Measurements from ENCODE around the gene LGALS4.
"Not testable (repeated sequence)": the region's sequence is repeated elsewhere in the genome, so short reads cannot be mapped to it uniquely, and the experiment has no call there.

The LGALS4 gene

GRCh38 chr19:38769635-38770211 is 43.0 kb downstream of the LGALS4 start:
- DNase-seq = peak; percentile 61

- DNase-seq = no peak
Measured at GRCh38 chr19:38766276-38767047, 46.3 kb downstream of the LGALS4 start.

GRCh38 chr19:38765214-38765613 is 47.5 kb downstream of the LGALS4 start:
- DNase-seq = no peak

DNA sequence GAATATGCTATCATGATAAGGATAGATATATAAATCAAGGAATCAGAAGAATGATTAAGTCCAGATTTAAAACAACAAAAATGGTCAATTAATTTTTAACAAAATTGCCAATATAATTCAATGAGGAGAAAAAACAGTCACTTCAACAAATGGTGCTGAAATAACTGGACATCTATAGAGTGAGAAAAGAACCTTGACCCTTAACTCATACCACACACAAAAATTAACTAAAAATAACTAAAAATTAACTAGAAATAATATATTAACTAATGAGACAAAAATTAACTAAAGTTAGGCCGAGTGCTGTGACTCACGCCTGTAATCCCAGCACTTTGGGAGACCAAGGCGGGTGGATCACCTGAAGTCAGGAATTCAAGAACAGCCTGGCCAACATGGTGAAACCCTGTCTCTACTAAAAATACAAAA is 48.9 kb downstream of the LGALS4 start:
- DNase-seq = no peak

DNA sequence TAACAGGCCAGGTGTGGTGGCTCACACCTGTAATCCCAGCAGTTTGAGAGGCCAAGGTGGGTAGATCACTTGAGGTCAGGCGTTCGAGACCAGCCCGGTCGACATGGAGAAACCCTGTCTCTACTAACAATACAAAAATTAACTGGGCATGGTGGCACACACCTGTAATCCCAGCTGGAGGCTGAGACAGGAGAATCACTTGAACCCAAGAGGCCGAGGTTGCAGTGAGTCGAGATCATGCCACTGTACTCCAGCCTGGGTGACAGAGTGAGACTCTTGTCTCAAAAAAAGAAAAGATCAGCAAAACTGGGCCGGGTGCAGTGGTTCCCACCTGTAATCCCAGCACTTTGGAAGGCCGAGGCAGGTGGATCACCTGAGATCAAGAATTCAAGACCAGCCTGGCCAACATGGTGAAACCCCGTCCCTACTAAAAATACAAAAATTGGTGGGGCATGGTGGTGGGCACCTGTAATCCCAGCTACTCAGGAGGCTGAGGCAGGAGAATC is 50.8 kb downstream of the LGALS4 start:
- not testable (repeated sequence) for DNase-seq

GRCh38 chr19:38760805-38761517 is 51.8 kb downstream of the LGALS4 start:
- not testable (repeated sequence) for DNase-seq

- no peak for DNase-seq
Measured at GRCh38 chr19:38759590-38760003, 53.1 kb downstream of the LGALS4 start.

DNA sequence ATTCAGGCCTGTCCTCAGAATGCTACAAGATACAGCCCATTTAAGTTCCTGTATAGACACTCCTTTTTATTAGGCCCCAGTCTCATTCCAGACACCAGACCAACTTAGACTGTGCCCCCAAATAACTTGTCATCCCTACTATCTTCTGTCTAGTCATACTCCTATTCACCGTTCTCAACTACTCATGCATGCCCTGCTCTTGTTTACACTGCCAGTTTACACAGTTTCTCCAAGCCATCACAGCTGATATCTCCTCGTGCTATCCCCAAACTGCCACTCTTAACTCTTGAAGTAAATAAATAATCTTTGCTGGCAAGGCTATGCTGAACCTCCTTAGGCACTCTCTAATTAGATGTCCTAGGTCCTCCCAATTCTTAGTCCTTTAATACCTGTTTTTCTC is 58.5 kb downstream of the LGALS4 start:
- DNase-seq = not testable (repeated sequence)

DNA sequence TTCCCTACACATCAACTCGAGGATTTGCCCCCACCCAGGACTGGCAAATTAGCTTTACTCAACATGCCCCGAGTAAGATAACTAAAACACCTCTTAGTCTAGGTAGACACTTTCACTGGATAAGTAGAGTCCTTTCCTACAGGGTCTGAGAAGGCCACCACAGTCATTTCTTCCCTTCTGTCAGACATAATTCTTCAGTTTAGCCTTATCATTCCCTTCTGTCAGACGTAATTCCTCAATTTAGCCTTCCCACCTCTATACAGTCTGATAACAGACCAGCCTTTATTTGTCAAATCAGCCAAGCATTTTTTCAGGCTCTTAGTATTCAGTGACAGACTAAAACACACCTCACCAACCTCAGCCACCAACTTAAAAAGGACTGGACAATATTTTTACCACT is 59.0 kb downstream of the LGALS4 start:
- DNase-seq = not testable (repeated sequence)
